HG02763 (cell line): ENCODE data around the gene ZNF441.
"Not testable (repeated sequence)": the region's sequence is repeated elsewhere in the genome, so short reads cannot be mapped to it uniquely, and the experiment has no call there.

ENCODE experiments used
- ATAC-seq: cut with Tn5 transposase; IDR thresholded peaks from one replicate; pipeline ENCODE4 v1.9.1; 2021; ENCODE audit warnings: mild to moderate bottlenecking, moderate library complexity; ENCODE audit not compliant: unreplicated experiment

ZNF441 gene

GRCh38 chr19:11766597-11767591 is at the start of gene ZNF441:
Gene ZNF441 (plus strand): TSS chr19:11767000. CDS start chr19:11767194, 194 bp downstream.
- peak; percentile 93 for ATAC-seq

- no peak for ATAC-seq
Measured at GRCh38 chr19:11721681-11722080, 45.1 kb upstream of the ZNF441 start.

- ATAC-seq = no peak
Measured at GRCh38 chr19:11722414-11722813, 44.4 kb upstream of the ZNF441 start.

GRCh38 chr19:11729586-11729985 is 37.2 kb upstream of the ZNF441 start:
- ATAC-seq = no peak

- no peak for ATAC-seq
Measured at GRCh38 chr19:11735375-11735774, 31.4 kb upstream of the ZNF441 start.

GRCh38 chr19:11736696-11737095 is 30.1 kb upstream of the ZNF441 start:
- ATAC-seq = no peak

- peak; percentile 16 for ATAC-seq
Measured at GRCh38 chr19:11737964-11738745, 28.6 kb upstream of the ZNF441 start.

- peak; percentile 93 for ATAC-seq
Measured at GRCh38 chr19:11738746-11739620, 27.8 kb upstream of the ZNF441 start, which contains the start of gene ZNF823. Gene ZNF823 (minus strand): TSS chr19:11738946. CDS start chr19:11738819, 127 bp downstream.

GRCh38 chr19:11745869-11746268 is 20.9 kb upstream of the ZNF441 start:
- no peak for ATAC-seq

- ATAC-seq = no peak
Measured at GRCh38 chr19:11747277-11747676, 19.5 kb upstream of the ZNF441 start.

GRCh38 chr19:11749751-11750150 is 17.0 kb upstream of the ZNF441 start:
- ATAC-seq = no peak

GRCh38 chr19:11752244-11752736 is 14.5 kb upstream of the ZNF441 start:
- ATAC-seq = no peak

- no peak for ATAC-seq
Measured at GRCh38 chr19:11754663-11755062, 12.1 kb upstream of the ZNF441 start.

- no peak for ATAC-seq
Measured at GRCh38 chr19:11756965-11757364, 9.8 kb upstream of the ZNF441 start.

GRCh38 chr19:11759805-11760204 is 7.0 kb upstream of the ZNF441 start:
- no peak for ATAC-seq

- no peak for ATAC-seq
Measured at GRCh38 chr19:11763117-11763516, 3.7 kb upstream of the ZNF441 start.

- no peak for ATAC-seq
Measured at GRCh38 chr19:11763611-11764010, 3.2 kb upstream of the ZNF441 start.

- peak; percentile 28 for ATAC-seq
Measured at GRCh38 chr19:11767633-11768133, 883 bp downstream of the ZNF441 start.

GRCh38 chr19:11769995-11770394 is 3.2 kb downstream of the ZNF441 start:
- no peak for ATAC-seq

- ATAC-seq = not testable (repeated sequence)
Measured at GRCh38 chr19:11771520-11771919, 4.7 kb downstream of the ZNF441 start.
